WTC11 (cell line): ENCODE measurements around the gene MS4A2. TPM values are rescaled to one million over a fixed set of nuclear protein-coding genes. Genes with fewer than 3 reads are reported as not detected.

Experiments used
- ATAC-seq: fragments of 200-7000 bp; cut with Tn5 transposase; 2 replicates; pipeline ENCODE4 v1.10.0; 2021; ENCODE audit warnings: mild to moderate bottlenecking, moderate library complexity
- CTCF ChIA-PET: fragments of 300-600 bp; sonication (Branson Sonifier 250); formaldehyde crosslinking; loops from one replicate; lab custom pipeline; 2021; ENCODE audit warnings: antibody characterized with exemption; lab: Charles Lee
- POLR2A ChIA-PET: fragments of 350-600 bp; sonication (Branson Sonifier 250); formaldehyde crosslinking; loops from one replicate; lab custom pipeline; 2021; ENCODE audit warnings: antibody characterized with exemption; lab: Charles Lee
- DNase-seq: peaks from one replicate; pipeline ENCODE4 v3.0.0; 2021; ENCODE audit warnings: low spot score
- H3K27ac Mint-ChIP-seq: 2 replicates; pipeline ENCODE4 v1.8.0; 2021; ENCODE audit warnings: mixed read lengths
- H3K27me3 Mint-ChIP-seq: 2 replicates; pipeline ENCODE4 v1.8.0; 2021; ENCODE audit warnings: low read depth, mild to moderate bottlenecking, moderate library complexity, mixed read lengths
- H3K36me3 Mint-ChIP-seq: 2 replicates; pipeline ENCODE4 v1.8.0; 2021; ENCODE audit warnings: mixed read lengths
- H3K4me1 Mint-ChIP-seq: 2 replicates; pipeline ENCODE4 v1.8.0; 2022; ENCODE audit warnings: mixed read lengths
- H3K4me3 Mint-ChIP-seq: 2 replicates; pipeline ENCODE4 v1.8.0; 2021; ENCODE audit warnings: mild to moderate bottlenecking, moderate library complexity, mixed read lengths
- H3K9me3 Mint-ChIP-seq: 2 replicates; pipeline ENCODE4 v1.8.0; 2021; ENCODE audit warnings: mixed read lengths
- CREB1 ChIP-seq: sonication (generic); formaldehyde crosslinking; IDR thresholded peaks from 2 replicates; pipeline ENCODE4 v1.8.0; 2023; ENCODE audit warnings: mild to moderate bottlenecking, missing genetic modification reagents
- EMX1 ChIP-seq: fragments of 250-450 bp; sonication (Bioruptor Pico); IDR thresholded peaks from 2 replicates; pipeline ENCODE4 v1.8.0; 2021; ENCODE audit warnings: mild to moderate bottlenecking
- GABPB1 ChIP-seq: sonication (generic); formaldehyde crosslinking; IDR thresholded peaks from 2 replicates; pipeline ENCODE4 v1.8.1; 2023; ENCODE audit warnings: mild to moderate bottlenecking, missing genetic modification reagents
- MYBL2 ChIP-seq: sonication (generic); formaldehyde crosslinking; IDR thresholded peaks from 2 replicates; pipeline ENCODE4 v1.8.1; 2023; ENCODE audit warnings: mild to moderate bottlenecking, moderate library complexity, missing genetic modification reagents
- TEAD1 ChIP-seq: sonication (generic); formaldehyde crosslinking; IDR thresholded peaks from 2 replicates; pipeline ENCODE4 v1.8.0; 2022; ENCODE audit warnings: mild to moderate bottlenecking, missing genetic modification reagents
- TEAD4 ChIP-seq: sonication (generic); formaldehyde crosslinking; IDR thresholded peaks from 2 replicates; pipeline ENCODE4 v1.8.0; 2022; ENCODE audit warnings: mild to moderate bottlenecking, missing genetic modification reagents
- ZNF232 ChIP-seq: sonication (generic); formaldehyde crosslinking; IDR thresholded peaks from 2 replicates; pipeline ENCODE4 v1.8.0; 2022; ENCODE audit warnings: mild to moderate bottlenecking, missing genetic modification reagents
- ZNF396 ChIP-seq: fragments of 250-450 bp; sonication (Bioruptor Pico); IDR thresholded peaks from 2 replicates; pipeline ENCODE4 v1.8.0; 2021; ENCODE audit warnings: mild to moderate bottlenecking, moderate library complexity, borderline replicate concordance
- total RNA-seq: library from RNA; stranded (reverse); gene quantifications from 3 replicates; pipeline ENCODE4 v1.2.3, GENCODE V29; 2021
- TF ChIP-seq, protein P1 (sequence below): fragments of 250-450 bp; sonication (Bioruptor Pico); IDR thresholded peaks from 2 replicates; pipeline ENCODE4 v1.9.0; 2021; ENCODE audit warnings: mild to moderate bottlenecking
- TF ChIP-seq, protein P2 (sequence below): fragments of 200-600 bp; IDR thresholded peaks from 2 replicates; pipeline ENCODE4 v1.8.0; 2022; ENCODE audit warnings: antibody characterized with exemption
- TF ChIP-seq, protein P3 (sequence below): sonication (generic); formaldehyde crosslinking; IDR thresholded peaks from 2 replicates; pipeline ENCODE4 v1.8.1; 2022; ENCODE audit warnings: mild to moderate bottlenecking, moderate library complexity, missing genetic modification reagents
- TF ChIP-seq, protein P4 (sequence below): sonication (generic); formaldehyde crosslinking; IDR thresholded peaks from 2 replicates; pipeline ENCODE4 v1.8.1; 2022; ENCODE audit warnings: low read depth, missing genetic modification reagents, borderline replicate concordance
- TF ChIP-seq, protein P5 (sequence below): fragments of 250-450 bp; sonication (Bioruptor Pico); IDR thresholded peaks from 2 replicates; pipeline ENCODE4 v1.9.0; 2021; ENCODE audit warnings: mild to moderate bottlenecking
- TF ChIP-seq, protein P6 (sequence below): sonication (generic); formaldehyde crosslinking; IDR thresholded peaks from 2 replicates; pipeline ENCODE4 v1.8.0; 2023; ENCODE audit warnings: mild to moderate bottlenecking, missing genetic modification reagents

MS4A2 gene
- total RNA-seq, 1 experiment from 2014 or later = not detected

DNA sequence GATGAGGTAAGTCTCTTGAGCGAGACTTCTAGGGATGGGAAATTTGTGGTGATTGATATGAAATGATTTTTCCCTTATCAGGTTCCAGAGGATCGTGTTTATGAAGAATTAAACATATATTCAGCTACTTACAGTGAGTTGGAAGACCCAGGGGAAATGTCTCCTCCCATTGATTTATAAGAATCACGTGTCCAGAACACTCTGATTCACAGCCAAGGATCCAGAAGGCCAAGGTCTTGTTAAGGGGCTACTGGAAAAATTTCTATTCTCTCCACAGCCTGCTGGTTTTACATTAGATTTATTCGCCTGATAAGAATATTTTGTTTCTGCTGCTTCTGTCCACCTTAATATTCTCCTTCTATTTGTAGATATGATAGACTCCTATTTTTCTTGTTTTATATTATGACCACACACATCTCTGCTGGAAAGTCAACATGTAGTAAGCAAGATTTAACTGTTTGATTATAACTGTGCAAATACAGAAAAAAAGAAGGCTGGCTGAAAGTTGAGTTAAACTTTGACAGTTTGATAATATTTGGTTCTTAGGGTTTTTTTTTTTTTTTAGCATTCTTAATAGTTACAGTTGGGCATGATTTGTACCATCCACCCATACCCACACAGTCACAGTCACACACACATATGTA lies 7.1 kb downstream of the MS4A2 start:
- CTCF ChIA-PET = no interaction called here
- no peak overlapping the region for H3K27ac Mint-ChIP-seq
- no peak overlapping the region for H3K4me3 Mint-ChIP-seq
- no peak for TF ChIP-seq ZNF396 (CRISPR knock-in tag)
- TF ChIP-seq, protein P1, sequence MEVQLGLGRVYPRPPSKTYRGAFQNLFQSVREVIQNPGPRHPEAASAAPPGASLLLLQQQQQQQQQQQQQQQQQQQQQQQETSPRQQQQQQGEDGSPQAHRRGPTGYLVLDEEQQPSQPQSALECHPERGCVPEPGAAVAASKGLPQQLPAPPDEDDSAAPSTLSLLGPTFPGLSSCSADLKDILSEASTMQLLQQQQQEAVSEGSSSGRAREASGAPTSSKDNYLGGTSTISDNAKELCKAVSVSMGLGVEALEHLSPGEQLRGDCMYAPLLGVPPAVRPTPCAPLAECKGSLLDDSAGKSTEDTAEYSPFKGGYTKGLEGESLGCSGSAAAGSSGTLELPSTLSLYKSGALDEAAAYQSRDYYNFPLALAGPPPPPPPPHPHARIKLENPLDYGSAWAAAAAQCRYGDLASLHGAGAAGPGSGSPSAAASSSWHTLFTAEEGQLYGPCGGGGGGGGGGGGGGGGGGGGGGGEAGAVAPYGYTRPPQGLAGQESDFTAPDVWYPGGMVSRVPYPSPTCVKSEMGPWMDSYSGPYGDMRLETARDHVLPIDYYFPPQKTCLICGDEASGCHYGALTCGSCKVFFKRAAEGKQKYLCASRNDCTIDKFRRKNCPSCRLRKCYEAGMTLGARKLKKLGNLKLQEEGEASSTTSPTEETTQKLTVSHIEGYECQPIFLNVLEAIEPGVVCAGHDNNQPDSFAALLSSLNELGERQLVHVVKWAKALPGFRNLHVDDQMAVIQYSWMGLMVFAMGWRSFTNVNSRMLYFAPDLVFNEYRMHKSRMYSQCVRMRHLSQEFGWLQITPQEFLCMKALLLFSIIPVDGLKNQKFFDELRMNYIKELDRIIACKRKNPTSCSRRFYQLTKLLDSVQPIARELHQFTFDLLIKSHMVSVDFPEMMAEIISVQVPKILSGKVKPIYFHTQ (CRISPR knock-in tag) = no peak
- peaks cover 6% of the 10 kb centered on the region for H3K4me1 Mint-ChIP-seq
- ATAC-seq (no peak), DNase-seq (no peak)
- H3K27me3 Mint-ChIP-seq = no peaks in the 10 kb centered on the region
- peaks cover 8% of the 10 kb centered on the region; the same call in 1 of the 2 replicates for H3K9me3 Mint-ChIP-seq
- POLR2A ChIA-PET = no interaction called here
- H3K36me3 Mint-ChIP-seq = no peaks in the 10 kb centered on the region

DNA sequence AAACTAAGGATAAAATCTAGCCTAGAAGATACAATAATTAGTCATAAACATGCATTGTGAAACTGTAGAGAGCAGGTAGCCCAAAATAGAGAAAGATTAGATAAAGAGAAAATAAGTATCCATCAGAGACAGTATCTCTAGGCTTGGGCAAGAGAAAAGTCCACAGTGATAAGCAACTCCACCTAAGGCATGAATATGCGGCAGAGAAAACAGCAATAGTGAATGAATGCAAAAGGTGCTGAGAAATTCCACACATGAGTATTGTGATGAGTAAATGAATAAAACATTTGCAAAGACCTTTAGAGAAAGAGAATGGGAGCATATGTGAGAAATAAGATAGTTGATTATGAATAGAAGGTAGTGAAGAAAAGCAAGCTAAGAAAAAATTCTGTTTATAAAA lies 8.7 kb downstream of the MS4A2 start:
- TF ChIP-seq, protein P2, sequence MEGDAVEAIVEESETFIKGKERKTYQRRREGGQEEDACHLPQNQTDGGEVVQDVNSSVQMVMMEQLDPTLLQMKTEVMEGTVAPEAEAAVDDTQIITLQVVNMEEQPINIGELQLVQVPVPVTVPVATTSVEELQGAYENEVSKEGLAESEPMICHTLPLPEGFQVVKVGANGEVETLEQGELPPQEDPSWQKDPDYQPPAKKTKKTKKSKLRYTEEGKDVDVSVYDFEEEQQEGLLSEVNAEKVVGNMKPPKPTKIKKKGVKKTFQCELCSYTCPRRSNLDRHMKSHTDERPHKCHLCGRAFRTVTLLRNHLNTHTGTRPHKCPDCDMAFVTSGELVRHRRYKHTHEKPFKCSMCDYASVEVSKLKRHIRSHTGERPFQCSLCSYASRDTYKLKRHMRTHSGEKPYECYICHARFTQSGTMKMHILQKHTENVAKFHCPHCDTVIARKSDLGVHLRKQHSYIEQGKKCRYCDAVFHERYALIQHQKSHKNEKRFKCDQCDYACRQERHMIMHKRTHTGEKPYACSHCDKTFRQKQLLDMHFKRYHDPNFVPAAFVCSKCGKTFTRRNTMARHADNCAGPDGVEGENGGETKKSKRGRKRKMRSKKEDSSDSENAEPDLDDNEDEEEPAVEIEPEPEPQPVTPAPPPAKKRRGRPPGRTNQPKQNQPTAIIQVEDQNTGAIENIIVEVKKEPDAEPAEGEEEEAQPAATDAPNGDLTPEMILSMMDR = no peak
- TF ChIP-seq EMX1 (CRISPR knock-in tag) (no peak), TEAD4 (CRISPR knock-in tag) (no peak), TEAD1 (CRISPR knock-in tag) (no peak), CREB1 (CRISPR knock-in tag) (no peak), MYBL2 (no peak), GABPB1 (CRISPR knock-in tag) (no peak), ZNF232 (CRISPR knock-in tag) (no peak)
- TF ChIP-seq, protein P3, sequence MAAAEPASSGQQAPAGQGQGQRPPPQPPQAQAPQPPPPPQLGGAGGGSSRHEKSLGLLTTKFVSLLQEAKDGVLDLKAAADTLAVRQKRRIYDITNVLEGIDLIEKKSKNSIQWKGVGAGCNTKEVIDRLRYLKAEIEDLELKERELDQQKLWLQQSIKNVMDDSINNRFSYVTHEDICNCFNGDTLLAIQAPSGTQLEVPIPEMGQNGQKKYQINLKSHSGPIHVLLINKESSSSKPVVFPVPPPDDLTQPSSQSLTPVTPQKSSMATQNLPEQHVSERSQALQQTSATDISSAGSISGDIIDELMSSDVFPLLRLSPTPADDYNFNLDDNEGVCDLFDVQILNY = no peak
- TF ChIP-seq, protein P4, sequence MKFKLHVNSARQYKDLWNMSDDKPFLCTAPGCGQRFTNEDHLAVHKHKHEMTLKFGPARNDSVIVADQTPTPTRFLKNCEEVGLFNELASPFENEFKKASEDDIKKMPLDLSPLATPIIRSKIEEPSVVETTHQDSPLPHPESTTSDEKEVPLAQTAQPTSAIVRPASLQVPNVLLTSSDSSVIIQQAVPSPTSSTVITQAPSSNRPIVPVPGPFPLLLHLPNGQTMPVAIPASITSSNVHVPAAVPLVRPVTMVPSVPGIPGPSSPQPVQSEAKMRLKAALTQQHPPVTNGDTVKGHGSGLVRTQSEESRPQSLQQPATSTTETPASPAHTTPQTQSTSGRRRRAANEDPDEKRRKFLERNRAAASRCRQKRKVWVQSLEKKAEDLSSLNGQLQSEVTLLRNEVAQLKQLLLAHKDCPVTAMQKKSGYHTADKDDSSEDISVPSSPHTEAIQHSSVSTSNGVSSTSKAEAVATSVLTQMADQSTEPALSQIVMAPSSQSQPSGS = no peak
- TF ChIP-seq, protein P5, sequence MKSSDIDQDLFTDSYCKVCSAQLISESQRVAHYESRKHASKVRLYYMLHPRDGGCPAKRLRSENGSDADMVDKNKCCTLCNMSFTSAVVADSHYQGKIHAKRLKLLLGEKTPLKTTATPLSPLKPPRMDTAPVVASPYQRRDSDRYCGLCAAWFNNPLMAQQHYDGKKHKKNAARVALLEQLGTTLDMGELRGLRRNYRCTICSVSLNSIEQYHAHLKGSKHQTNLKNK (CRISPR knock-in tag) = no peak
- TF ChIP-seq, protein P6, sequence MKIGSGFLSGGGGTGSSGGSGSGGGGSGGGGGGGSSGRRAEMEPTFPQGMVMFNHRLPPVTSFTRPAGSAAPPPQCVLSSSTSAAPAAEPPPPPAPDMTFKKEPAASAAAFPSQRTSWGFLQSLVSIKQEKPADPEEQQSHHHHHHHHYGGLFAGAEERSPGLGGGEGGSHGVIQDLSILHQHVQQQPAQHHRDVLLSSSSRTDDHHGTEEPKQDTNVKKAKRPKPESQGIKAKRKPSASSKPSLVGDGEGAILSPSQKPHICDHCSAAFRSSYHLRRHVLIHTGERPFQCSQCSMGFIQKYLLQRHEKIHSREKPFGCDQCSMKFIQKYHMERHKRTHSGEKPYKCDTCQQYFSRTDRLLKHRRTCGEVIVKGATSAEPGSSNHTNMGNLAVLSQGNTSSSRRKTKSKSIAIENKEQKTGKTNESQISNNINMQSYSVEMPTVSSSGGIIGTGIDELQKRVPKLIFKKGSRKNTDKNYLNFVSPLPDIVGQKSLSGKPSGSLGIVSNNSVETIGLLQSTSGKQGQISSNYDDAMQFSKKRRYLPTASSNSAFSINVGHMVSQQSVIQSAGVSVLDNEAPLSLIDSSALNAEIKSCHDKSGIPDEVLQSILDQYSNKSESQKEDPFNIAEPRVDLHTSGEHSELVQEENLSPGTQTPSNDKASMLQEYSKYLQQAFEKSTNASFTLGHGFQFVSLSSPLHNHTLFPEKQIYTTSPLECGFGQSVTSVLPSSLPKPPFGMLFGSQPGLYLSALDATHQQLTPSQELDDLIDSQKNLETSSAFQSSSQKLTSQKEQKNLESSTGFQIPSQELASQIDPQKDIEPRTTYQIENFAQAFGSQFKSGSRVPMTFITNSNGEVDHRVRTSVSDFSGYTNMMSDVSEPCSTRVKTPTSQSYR = no peak
- TF ChIP-seq, all 79 proteins: peak for 0
- ChIA-PET CTCF (no interaction called here), POLR2A (no interaction called here)
- Mint-ChIP-seq H3K9me3 (peaks cover 8% of the 10 kb centered on the region; the same call in 1 of the 2 replicates), H3K27ac (no peak overlapping the region), H3K4me3 (no peak overlapping the region), H3K4me1 (peaks cover 6% of the 10 kb centered on the region), H3K36me3 (no peaks in the 10 kb centered on the region), H3K27me3 (no peaks in the 10 kb centered on the region)
- DNase-seq (no peak), ATAC-seq (no peak)
